ENCODE results near the gene ABHD17C.

- TF ChIP-seq EZH2phosphoT487 (IDR thresholded peaks at IDR 0.05; ENCODE audit: insufficient read depth, low read depth): no peak
- TF ChIP-seq EZH2 (IDR thresholded peaks at IDR 0.05; ENCODE audit: insufficient read depth, poor library complexity, severe bottlenecking): no peak
Measured at GRCh38 chr15:80669663-80670273, 25.3 kb upstream of the ABHD17C start.

All from GM23248 (cell line).